NCI-H146 (cell line): ENCODE measurements around the gene OCA2.

Experiments
- DNase-seq: peaks from one replicate; lab custom pipeline; 2025; lab: John Stamatoyannopoulos, UW

OCA2 gene

DNA sequence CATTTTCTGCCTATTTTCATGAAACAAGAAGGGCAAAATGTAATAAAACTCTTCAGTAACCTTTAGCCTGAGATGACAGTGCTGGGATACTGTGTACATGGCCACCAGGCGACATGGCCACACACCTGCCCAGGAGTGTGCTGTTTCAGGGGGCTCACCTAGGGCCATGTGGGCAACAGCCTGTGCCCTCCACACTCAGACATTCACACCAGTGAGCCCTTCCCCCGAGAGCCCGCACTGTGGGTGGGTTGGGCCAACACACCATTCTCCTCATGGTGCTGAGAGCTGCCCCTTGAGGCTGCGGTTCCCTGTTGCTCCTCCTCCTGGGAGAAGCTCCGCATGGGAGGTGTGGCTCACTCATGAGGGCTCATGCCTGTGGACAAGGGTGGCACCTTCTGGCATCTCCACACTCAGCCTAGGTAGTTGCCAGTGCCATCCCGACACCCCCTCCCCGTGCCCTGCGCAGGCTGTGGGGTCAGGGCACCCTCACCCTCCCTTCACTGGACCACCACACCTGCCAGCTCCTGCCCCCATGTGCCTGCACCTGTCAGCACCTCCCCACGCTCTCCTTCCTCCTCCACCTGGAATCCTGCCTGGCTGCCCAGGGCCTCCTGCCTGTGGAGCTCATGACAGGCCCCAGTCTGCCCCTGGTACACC, 19.7 kb downstream of the OCA2 start:
- no peak for DNase-seq

DNA sequence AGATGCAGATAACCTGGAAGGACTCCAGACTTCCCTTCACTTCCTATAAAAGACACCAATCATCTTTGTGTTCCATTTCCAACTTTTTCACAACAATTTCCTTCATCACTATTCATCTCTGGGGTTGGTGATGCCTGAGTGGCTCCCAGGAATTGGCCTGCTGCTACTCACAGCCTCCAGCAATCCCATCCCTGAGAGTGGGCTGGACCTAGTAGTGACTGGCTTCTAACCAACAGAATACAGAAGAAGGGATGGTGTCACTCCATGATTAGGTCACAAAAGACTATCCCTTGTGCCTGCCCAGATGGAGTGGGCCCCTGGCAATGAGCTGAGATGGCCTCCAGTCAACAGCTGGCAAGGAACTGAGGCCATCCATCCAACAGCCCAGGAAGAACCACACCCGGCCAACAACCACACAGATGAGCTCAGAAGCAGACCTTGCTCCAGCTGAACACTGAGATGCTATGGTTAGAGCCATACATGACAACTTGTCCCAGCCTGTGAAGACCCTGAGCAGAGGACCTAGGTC, 20.9 kb downstream of the OCA2 start:
- DNase-seq = no peak

DNA sequence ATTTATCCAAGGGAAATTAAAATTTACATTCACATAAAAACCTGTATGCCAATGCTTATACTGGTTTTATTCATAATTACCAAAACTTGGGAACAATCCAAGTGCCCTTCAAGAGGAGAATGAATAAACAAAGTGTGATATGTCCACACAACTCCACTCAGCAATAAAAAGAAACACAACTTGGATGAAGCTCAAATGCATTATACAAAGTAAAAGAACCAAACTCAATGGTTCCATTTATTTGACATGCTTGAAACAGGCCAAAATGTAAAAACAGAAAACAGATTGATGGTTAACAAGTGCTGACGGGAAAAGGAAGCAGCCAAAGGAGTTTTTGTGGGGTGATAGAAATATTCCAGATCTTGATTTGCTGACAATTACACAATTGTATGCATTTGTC, 23.5 kb downstream of the OCA2 start:
- DNase-seq = no peak

DNA sequence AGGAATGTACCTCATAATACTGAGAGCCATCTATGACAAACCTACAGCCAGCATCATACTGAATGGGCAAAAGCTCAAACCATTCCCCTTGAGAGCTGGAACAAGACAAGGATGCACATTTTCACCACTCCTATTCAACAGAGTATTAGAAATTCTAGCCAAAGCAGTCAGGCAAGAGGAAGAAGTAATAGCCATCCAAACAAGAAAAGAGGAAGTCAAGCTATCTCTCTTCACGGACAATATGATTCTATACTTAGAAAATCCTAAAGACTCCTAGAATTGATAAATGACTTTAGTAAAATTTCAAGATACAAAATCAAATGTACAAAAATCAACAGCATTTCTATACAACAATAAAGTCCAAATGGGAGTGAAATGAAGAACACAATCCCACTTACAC, 30.2 kb downstream of the OCA2 start:
- DNase-seq = no peak

DNA sequence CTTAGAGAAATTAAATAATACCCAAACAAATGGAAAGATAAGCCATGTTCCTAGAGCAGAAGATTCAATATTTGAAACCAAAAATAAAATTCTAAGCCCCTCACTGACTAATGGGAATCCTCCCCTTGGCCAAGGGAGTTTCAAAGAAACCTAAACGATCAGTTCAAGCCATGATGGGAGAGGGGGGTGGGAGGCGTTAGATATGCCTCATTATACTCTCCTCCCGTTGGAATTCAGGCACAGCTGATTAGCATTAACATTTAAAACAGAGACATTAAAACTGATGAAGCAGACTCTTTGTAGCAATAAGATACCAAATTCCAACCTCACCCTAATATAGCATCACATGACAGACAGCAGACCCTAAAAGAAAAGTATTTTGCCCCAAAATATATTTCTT, 32.9 kb downstream of the OCA2 start:
- DNase-seq = no peak

DNA sequence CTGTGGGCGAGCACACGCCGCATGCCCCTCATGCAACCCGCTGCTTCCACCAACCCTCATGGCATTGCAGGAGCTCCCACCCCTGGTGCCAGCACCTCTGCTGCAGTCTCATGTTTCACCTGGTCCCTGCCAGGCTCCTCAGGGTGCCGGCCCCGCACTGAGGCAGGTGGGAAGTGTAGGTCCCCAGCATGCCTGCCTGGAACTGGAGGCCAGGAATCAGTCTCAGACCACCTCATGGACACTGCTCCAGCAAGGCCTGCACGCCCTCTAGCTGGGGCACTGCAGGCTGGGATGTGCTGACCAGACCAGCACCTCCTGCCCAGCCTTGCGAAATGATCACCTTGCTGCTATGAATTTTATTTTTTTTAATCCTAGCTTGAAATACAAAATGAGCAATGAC, 39.1 kb downstream of the OCA2 start:
- DNase-seq = peak; percentile 4

DNA sequence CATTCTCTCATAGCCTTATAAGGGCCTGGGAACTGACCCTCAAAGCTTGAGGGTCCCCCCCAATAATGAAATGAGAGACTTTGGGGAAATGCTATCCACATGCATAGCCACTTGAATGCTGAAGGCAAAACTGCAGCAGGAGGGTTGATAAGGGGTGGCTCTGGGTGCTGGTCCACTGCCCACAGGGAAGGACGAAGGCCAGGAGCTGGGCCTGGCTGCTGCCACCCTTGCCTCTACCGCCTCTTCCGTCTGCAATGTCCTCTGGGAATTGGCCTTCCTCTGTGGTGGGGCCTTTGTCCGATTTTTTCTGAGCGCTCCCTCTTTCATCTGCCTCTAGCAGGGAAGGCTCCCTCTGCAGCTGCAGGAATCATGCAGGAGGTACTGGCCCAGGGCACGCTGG, 41.0 kb downstream of the OCA2 start:
- no peak for DNase-seq

DNA sequence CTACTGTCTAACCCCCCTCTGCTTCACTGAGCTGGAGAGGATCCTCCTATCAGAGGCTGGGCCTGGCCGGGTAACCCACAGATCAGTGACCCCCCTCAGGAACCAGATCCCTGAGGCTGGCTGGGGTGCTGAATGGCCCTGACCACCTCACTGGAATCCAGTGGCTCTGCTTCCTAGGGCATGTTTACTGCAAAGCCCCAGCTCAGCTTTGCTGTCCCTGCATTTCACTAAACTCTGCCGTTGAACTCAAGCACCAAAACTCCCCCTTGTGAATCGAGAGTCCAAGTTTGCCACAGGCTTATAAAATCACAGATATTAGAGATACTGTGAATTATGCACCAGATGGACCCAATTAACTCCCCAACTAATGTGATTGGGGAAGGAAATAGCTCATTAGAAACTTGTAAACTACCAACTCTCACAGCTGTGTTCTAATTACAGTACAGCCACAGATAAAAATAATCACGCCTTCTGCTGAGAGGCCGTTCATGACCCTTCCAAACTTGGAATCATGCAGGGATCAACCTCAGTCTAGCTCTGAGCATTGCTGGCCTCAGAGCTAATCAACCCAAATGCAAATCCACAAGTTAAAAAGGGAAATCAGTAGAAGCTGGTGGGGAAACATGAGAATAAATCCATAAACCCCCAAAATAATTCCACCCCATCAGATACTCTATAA, 47.0 kb downstream of the OCA2 start:
- no peak for DNase-seq

DNA sequence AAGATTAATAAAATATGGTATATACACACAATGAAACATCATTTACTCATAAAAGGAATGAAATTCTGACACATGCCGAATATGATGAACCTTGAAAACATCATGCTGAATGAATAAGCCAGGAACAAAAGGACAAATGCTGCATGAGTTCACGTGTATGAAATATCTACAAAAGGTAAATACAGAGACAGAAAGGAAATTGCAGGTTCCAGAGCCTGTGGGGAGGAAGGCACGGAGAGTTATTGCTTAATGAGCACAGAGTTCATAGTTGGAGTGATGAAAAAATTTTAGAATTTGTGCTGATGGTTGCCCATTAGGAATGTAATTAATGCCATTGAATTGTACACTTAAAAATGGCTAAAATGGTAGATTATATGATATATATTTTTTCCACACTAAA, 49.5 kb downstream of the OCA2 start:
- DNase-seq = no peak

DNA sequence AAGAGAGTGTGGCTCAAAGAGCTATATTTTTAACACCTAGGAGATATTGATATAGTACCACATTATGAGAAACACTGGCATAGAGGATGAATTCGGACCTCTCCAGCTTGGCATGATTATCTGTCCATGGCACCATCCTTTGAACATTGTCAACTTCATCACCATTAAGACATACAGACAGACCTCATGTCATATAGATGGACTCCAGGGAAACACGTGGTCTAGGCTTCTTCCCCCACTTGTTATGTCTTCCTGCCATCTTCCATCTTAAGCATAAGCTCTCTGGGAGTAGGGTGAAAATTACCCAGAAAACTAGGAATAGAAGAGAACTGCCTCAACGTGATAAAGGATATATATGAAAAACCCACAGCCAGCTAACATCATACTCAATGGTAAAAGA, 51.8 kb downstream of the OCA2 start:
- DNase-seq = no peak

DNA sequence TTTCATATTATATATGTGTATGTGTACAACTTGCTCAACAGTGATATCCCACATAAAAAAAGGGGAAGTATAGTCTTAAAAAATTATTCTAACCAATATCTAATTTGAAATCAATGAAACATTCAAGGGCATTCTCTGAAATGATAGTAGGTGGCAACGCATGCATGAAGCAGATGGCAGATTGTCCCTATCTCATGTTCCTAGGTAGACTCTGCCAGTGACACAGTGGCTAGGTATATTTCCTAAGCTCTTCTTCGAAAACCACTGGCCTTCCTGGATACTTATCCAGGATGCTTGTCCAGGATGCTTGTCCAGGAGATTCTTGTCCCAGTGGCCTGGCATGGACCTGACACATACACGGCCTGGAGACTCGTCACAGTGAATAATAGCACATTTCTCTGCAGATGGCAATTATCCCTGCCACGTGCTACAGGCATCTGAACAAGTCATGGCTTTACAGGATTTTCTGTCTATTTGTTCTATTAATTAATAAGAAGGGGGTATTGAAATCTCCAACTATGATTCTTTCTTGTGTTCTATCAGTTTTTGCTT, 54.9 kb downstream of the OCA2 start:
- DNase-seq = no peak

DNA sequence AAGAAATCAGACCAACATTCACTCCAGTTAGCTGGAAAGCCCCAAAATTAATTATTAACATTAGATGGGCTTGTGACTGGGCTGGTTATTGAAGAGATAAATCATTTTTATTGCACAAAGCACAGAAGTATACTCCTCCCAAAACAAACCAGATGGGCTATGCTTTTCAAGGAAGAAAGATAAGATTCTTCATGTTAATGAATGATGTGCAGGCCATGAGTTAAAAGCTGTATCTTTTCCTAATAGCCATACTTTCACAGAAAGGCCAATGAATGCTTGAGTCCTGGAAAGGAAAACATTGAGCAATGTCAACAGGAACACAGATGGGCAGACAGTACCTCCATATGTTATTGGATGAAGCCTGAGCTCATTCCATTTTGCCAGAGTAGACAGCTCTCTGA, 55.4 kb downstream of the OCA2 start:
- no peak for DNase-seq

DNA sequence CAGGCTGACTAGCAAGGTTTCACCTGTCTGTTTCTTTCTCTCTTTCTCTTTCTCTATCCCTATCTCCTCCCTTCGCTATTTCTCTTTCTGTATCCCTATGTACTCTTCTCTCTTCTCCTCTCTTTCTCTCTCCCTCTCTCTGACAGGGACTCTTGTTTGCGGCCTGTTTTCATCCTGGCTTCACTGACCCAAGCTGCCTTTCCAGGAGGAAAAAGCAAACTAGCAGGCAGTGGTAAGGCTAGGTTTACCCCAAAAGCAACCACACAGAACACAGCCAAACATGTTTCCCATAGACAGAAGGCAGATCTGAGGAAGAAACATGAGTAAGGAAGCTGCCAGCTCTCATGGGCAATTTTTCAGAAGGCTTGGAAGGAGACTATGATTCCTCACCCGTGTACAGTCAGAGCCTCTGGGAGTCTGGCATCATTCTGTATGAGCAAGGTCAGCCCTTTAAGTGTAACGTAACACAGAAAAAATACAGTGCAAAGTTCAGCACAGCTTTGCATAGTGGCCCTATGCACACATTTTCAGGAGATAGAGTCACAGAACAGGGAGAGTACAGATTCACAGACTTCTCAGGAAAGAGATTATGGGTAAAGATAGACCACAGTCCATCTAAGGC, 61.0 kb downstream of the OCA2 start:
- no peak for DNase-seq

DNA sequence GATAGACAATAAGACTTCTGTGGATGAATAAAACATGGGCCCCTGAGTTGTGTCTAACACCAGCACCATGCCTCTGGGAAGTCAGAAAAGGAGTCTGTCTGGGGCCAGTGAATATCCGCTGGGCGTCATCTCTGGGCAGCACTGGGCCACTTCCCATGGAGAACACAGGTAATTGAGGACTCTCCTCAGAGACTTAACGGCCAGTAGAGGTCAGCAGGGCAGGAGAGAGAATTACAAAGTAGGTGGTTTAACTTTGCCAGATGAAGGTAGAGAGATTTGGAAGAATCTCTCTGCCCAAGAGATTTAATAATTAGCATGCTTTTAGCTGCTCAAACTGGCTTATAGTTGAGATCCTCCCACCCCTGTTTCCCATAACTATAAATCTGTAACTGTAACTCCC, 65.7 kb downstream of the OCA2 start:
- DNase-seq = no peak

DNA sequence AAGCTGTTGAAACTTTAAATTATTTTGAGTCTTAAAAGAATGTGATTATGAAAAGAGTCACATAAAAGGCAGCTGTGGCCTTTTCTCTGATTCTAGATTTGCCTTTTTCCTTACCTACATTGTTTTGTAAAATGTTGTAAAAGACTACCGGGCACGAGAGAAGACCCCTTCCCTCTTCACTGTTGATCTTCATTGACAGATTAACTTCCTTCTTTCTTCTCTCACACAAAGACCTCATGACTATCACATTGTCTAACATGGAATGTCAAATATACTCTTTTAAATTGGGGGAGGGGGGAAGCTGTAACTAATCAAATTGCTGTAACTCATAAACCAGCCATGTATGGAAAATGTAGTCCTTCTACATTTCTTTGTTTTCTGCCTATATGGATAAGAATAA, 68.3 kb downstream of the OCA2 start:
- DNase-seq = no peak

DNA sequence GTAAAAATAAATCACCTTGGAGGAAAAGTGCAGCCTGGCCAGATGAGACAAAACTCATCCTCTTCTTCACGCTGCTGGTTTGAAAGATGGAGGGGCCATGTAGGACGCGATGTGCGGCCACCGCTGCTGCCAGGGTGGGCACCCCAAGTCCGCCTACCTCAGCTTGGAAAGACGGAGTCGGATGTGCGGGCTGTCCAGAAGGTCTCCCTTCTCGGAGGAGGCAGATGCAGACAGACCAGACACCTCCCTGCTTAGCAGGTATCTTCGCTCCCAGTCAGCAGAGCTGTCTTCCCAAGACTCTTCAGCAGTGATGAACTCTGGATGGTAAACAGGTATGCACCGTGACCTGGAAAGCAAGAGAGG, 71.4 kb downstream of the OCA2 start:
- no peak for DNase-seq

DNA sequence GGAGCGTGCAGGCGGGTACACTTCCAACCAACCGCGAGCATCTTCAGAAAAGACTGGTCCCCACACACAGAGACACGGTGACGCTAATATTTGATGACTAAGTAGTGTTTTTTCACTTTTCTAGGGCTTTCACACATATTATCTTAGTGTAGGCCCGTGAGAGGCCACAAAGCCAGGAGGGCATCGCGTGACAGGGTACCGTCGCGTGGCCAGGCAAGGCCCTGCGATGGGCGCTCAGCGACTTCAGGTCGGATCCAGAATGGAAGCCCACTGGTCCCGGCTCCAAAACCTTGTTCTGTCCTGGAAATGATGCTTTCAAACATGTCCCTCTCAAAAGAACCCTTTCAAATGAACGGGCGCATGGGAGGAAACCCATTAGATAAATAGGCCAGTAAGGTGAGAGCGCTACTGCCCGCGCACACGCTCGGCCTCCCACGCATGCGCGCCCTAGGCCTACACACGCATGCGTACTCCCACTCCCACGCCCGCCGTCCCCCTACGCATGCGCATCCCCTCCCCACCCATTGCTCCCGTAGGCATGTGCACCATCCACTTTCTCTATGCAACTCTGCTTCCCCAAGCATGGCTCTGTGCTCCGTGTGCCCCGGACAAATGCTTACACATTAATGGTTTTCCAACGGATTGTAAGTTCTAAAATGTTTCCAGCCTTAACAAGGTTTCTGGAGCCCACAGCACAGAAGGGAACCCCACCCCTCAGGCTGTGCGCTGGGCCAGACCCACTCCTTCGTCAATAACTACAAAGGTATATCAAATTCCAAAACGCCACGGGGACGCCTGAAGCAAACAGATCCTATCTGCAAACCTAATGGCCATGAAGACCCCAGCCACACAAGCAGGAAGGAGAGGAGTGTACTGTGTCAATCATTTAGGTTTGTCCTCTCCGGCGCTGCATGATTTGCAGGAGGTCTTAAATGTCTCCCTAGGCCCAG, 72.1 kb downstream of the OCA2 start:
- DNase-seq = no peak

DNA sequence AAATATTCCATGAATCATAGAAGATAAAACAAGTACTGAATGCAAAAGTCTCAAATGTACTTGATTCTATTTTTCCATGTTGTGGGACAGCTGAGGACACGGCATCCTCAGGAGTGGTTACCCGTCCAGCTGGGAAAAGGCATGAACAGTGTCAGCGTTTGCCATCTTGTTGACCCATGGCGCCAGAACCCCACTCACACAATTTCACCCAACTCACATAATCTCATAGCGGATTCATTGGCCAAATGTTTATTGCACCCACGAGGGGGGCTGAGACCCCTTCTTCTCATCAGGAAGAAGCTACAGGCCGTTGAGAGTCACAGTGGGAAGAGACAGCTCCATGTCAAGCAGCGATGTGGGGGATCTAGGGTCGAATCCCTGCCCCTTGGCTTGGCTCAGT, 72.9 kb downstream of the OCA2 start:
- no peak for DNase-seq

DNA sequence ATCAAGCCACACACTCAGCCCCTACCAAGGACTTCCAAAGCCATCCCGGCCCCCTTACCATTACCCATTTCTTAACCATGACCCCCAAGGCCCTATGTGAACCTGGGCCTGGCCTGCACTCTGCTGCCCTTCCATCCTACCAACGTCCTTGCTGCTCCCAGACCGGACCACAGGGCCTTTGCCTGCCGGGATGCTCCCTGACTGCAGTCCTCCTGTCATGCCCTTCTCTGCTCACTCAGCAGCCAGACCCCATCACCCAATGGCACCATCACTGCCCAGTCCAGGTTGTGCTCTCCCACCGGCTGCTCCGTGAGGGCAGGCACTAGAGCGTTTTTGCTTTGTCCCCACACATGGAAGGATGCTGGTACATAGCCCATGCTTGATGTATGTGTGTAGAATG, 73.7 kb downstream of the OCA2 start:
- no peak for DNase-seq

DNA sequence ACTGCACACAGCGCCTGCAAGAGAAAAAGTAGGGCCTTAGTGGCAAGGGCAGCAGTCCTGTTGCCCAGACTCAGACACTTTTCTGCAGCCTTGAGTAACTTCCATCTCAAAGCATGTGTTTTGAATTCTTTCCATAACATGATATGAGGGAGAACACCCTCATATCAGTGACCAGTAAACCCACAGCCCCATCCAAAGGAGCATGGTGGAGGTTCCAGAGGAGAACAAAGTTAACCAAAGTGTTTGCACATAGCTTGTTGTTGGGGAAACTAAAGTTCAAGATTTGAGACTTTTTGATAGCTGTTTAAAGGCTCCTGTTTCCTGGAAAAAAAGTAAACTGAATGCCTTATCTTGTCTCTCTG, 74.2 kb downstream of the OCA2 start:
- DNase-seq = no peak

DNA sequence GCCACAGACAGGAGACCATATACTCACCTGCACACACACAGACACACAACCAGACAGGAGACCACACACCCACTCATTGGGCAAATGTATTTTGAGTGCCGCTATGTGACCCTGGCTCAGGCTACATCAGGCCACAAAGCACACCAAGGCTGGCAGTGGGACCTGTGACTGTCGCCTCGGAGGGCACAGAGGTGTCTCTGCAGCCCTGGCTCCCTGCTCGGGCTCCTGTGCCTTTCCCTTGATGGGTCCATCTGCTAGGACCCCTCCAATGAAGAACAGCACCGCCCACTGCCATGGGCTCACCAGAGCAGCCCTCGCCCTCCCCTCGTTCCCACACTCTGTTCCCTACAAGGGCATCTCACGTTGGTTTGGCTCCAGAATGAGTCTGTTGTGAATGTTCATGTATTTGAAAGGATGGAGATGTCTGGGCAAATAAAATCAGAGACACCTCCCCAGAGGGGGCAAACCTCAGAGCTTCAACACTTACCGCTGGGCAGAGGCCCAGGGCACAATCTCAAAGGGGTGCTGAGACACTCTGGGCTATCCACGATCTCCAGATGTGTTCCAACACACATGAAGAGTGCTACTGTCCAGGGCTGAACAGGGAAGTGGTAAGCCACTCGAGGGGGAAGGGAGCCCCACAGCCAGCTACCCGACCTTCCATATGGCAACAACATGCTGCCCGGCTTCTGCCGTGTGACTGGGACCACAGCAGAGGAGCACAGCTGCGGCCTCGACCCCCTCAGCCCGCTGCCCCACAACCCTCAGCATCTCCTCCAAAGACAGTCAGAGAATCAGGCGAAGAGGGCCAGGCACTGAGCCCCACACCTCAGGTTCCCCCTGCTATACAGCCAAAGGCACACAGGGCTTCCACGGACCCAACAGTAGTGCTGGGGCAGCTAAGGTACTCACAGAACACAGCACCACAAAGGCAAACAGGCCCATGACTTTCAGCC, 74.9 kb downstream of the OCA2 start:
- DNase-seq = no peak
